Activated CD8-positive, alpha-beta memory T cell treated with anti-CD3 and anti-CD28 coated beads for 48 hours (primary cell): Measurements from ENCODE around the gene KCTD15.

Experiments
- DNase-seq, 3 experiments: peaks; one replicate each; pipeline ENCODE4 v3.0.0-alpha.2; 2020; ENCODE audit warnings: low read depth in 2 of 3, low spot score in 2 of 3

KCTD15 gene

GRCh38 chr19:33771384-33772101 lies 25.1 kb upstream of the KCTD15 start:
- peak in 2 of 3 experiments; percentile 44 to 69 for DNase-seq

GRCh38 chr19:33772102-33772857 lies 24.4 kb upstream of the KCTD15 start:
- DNase-seq, result no peak

GRCh38 chr19:33772858-33773180 lies 23.9 kb upstream of the KCTD15 start:
- no peak for DNase-seq

- no peak for DNase-seq
These were observed 22.7 kb upstream of the KCTD15 start for GRCh38 chr19:33773704-33774624.

DNA sequence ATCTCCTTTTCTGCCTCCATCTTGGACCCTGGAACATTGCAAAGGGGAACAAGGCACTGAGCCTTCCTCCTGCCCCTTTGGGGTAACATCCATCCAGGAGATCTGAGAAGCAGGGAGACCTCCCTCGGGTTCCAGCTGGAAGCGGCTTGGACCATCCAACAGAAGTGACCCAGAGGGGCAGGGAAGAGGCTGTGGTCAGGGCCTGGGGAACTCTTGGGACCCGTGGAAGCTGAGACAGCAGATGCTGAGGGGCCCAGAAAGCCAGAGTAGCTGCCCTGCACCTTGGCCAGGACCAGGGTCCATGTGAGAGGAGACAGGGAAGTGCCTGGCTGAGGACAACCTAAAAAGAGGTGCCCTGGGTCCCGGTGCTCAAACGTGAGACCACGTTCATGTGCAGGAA lies 21.9 kb upstream of the KCTD15 start:
- no peak for DNase-seq

GRCh38 chr19:33775731-33776487 lies 20.8 kb upstream of the KCTD15 start:
- no peak for DNase-seq

- DNase-seq, result no peak
These were observed 19.3 kb upstream of the KCTD15 start for GRCh38 chr19:33777351-33777750.

DNA sequence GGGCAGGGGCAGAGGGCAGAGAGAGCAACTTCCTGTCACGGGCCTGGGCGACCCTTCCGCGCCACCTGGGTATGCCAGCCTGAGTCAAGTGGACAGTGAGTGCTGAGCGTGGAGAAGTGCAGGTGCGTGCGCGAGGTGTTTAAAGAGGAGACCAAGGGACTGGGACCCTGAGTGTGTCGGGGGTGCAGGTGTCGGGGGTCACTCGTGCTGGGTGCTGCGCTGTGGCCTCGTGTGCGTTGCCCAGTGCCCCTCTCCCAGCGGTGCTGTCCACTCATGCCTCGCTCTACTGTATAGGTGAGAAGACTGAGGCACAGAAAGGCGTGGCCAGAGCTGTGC lies 18.9 kb upstream of the KCTD15 start:
- no peak for DNase-seq

DNA sequence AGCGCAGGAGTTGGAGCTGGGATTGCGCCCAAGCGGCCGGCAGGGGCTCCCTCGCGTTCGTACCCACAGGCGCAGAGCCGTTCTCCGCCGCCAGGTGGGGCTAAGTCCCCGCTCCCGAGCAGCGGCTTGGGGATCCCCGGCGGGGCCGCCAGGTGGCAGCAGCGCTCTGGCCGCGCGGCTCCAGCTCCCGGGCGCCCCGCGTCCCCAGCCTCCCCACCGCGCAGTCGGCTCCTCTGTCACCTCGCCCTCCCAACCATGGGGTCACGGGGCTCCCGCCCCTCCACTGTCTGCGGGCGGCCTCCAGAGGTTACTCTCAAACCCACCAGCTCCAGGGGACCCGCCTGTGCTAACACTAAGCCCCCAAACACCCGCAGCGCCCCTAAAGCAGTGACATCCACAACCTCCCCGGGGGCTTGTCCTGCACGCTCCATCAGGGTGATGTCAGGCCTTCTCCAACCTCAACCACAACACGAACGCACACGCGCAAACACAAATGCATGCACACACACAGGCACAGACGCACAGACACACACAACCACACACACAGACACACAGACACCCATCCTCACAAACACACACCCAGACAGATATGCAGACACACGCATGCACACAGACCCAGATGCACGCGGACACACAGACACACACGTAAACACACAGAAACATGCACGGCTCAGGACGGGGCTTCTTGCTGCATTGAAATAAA lies 18.4 kb upstream of the KCTD15 start:
- peak; percentile 66 to 88 (median 84) for DNase-seq

DNA sequence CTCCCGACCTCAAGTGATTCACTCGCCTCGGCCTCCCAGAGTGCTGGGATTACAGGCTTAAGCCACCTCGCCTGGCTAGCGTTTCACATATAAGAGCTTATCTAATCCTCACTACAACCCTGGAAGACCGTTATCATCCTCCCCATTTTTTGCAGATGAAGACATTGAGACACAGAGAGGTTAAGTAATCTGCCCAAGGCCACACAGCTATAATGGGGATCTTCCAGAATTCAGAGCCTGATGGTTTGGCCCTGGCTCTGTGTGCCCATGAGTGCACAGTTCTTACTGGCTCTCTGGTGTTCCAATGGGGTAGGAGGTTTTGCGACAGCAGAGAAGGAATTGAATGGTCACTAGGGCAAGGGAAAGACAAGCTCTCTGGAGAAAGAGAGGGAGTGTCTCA lies 16.8 kb upstream of the KCTD15 start:
- no peak for DNase-seq

DNA sequence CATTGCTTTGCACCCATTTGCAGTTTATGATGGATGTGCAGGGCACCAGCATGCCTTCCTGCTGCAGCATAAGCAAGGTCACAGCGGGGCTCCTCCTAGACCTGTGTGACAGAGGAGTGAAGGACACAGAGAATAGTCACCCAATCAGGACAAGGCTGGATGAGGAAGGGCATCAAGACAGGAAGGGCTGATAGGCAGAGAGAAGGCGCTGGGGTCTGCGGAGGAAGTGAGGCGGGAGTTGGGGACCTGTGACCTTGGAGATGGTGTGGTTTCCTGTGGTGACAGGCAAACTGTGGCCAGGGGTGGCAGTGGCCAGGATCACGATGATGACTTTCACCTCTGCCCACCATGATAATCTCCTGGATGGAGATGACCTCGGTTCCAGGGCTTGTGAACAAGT lies 16.4 kb upstream of the KCTD15 start:
- DNase-seq, result no peak

GRCh38 chr19:33780746-33781145 lies 15.9 kb upstream of the KCTD15 start:
- DNase-seq, result no peak

DNA sequence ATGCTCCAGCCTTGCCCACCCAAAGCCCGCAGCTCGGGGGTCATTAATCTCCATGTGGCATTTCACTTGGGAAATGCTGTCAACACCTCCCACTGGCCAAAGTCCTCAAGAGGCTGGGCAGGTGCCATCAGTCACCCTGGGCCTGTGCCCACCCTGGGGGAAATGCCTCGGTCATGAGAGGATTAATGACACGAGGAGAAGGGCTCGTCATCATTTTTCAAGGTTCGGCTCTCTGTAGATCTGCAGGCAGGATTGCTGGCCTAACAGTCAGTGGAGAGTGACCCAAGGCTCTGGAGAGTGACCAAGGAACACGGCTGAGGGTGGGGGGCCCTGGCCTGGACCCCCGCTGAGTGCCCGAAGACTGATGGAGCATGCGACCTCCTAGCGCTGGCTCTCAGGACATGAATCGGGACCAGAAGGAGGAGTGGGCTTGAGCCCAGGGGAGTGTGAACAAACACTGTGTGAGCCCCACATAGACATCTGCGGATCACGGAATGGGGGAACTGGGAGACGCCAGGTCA lies 15.2 kb upstream of the KCTD15 start:
- no peak for DNase-seq

GRCh38 chr19:33781996-33782395 lies 14.7 kb upstream of the KCTD15 start:
- DNase-seq, result no peak

DNA sequence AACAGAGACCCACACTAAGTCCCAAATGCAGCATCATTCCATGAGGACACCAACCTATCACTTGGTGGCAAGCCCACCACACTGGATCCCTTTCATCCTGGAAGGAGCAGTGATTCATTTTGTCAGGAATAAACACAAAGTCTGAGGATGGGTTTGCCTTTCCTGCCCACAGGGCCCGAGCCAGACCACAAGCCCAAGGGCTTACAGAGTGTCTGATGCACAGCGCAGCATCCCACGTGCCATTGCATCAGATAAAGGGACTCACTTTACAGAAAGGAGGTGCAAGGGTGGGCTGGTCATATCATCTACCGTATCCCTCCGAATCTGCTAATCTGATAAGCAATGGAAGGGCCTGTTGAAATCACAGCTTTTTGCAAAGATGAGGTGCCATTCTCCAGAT lies 12.2 kb upstream of the KCTD15 start:
- no peak for DNase-seq

DNA sequence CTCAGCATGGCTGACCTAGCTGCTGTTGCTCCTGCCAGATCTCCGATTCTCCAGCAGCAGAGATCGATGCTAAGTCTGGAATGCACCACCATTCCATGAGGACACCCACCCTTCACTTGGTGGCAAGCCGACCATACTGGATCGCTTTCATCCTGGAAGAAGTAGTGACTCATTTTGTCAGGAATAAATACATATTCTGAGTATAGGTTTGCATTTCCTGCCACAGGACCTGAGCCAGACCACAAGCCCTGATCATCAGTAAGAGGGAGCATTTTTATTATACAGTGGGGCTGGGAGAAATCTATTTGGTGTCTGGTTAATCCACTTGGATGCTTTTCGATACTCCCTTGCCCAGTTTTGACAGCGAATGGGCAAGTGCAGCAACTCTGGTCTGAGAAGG lies 10.9 kb upstream of the KCTD15 start:
- DNase-seq, result no peak

- DNase-seq, result no peak
These were observed 8.0 kb upstream of the KCTD15 start for GRCh38 chr19:33788676-33789075.

DNA sequence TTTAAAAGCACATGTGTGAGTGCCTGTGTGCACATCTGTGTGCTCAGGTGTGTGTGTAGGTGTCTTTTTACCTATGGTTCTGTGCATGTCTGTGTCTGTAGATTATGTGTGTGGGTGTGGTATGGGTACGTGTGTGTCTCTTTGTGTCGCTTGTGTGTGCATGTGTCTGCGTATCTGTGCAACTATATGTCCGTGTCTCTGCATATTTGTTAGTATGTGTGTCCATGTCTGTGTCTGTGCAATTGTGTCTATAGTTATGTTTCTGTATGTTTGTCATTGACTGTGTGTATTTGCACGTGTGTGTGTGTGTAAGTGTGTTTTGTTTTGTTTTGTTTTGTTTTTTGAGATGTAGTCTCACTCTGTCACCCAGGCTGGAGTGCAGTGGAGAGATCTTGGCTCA lies 7.3 kb upstream of the KCTD15 start:
- no peak for DNase-seq

- no peak for DNase-seq
These were observed 1.8 kb upstream of the KCTD15 start for GRCh38 chr19:33794683-33795369.
